IMR-90 (cell line): Measurements from ENCODE around the gene MAP3K13. TPM values are rescaled to one million over a fixed set of nuclear protein-coding genes. Genes with fewer than 3 reads are reported as not detected.
"Not testable (repeated sequence)": the region's sequence is repeated elsewhere in the genome, so short reads cannot be mapped to it uniquely, and the experiment has no call there.

Source experiments
- ATAC-seq: fragments of 200-7000 bp; cut with Tn5 transposase; 2 replicates; pipeline ENCODE4 v1.9.1; 2020; ENCODE audit warnings: low read depth, mild to moderate bottlenecking, moderate library complexity
- BruUV-seq: library from RNA; stranded (reverse); fragments of 400-500 nt; replicated peaks from 2 replicates; lab custom pipeline; 2021; lab: Mats Ljungman, UMichigan
- CTCF ChIA-PET: fragments of 300-600 bp; formaldehyde crosslinking; extraction: SDS; loops from one replicate; lab custom pipeline; 2021; ENCODE audit warnings: antibody characterized with exemption; lab: Yijun Ruan, JAX
- POLR2A ChIA-PET: fragments of 300-600 bp; sonication (Branson Sonifier 250); formaldehyde crosslinking; loops from one replicate; lab custom pipeline; 2022; ENCODE audit warnings: antibody characterized with exemption; ENCODE audit not compliant: unreplicated experiment; lab: Charles Lee
- DNase-seq: peaks from one replicate; pipeline ENCODE4 v3.0.0; 2013
- H2AFZ ChIP-seq: replicated peaks from 2 replicates; pipeline ENCODE3; 2013; ENCODE audit warnings: low read length, mild to moderate bottlenecking; ENCODE audit not compliant: poor library complexity
- H2AK5ac ChIP-seq: 2 replicates; pipeline ENCODE4 v1.6.1; 2013; ENCODE audit warnings: low read depth, low read length, inconsistent platforms
- H2AK9ac ChIP-seq: replicated peaks from 2 replicates; pipeline ENCODE3; 2013; ENCODE audit warnings: mild to moderate bottlenecking, low read depth, low read length, moderate library complexity; ENCODE audit not compliant: poor library complexity
- H2BK120ac ChIP-seq: 2 replicates; pipeline ENCODE4 v1.6.1; 2013; ENCODE audit warnings: low read depth, low read length, inconsistent platforms
- H2BK15ac ChIP-seq: 3 replicates; pipeline ENCODE4 v1.6.1; 2013; ENCODE audit warnings: low read depth, low read length, inconsistent platforms
- H2BK20ac ChIP-seq: 2 replicates; pipeline ENCODE4 v1.6.1; 2013; ENCODE audit warnings: low read depth, mild to moderate bottlenecking, inconsistent platforms, low read length, moderate library complexity
- H2BK5ac ChIP-seq: 2 replicates; pipeline ENCODE4 v1.6.1; 2013; ENCODE audit warnings: mild to moderate bottlenecking, low read depth, low read length, inconsistent platforms; ENCODE audit not compliant: poor library complexity, severe bottlenecking
- H3K14ac ChIP-seq: replicated peaks from 2 replicates; pipeline ENCODE4 v1.6.1; 2013; ENCODE audit warnings: low read depth, low read length, inconsistent platforms
- H3K18ac ChIP-seq: 2 replicates; pipeline ENCODE4 v1.6.1; 2013; ENCODE audit warnings: low read depth, low read length, control low read depth
- H3K23ac ChIP-seq: 2 replicates; pipeline ENCODE4 v1.6.1; 2013; ENCODE audit warnings: low read depth, low read length, inconsistent platforms
- H3K27ac ChIP-seq: 2 replicates; pipeline ENCODE4 v1.5.1; 2013; ENCODE audit warnings: mild to moderate bottlenecking, control low read depth, low read length; ENCODE audit not compliant: insufficient read depth
- H3K27me3 ChIP-seq: 2 replicates; pipeline ENCODE4 v1.6.1; 2013; ENCODE audit warnings: low read length; ENCODE audit not compliant: control insufficient read depth, insufficient read depth
- H3K36me3 ChIP-seq: 2 replicates; pipeline ENCODE4 v1.6.1; 2013; ENCODE audit warnings: low read length, mixed read lengths; ENCODE audit not compliant: control insufficient read depth, insufficient read depth
- H3K4ac ChIP-seq: 2 replicates; pipeline ENCODE4 v1.6.1; 2013; ENCODE audit warnings: low read depth, low read length, inconsistent platforms
- H3K4me1 ChIP-seq: 2 replicates; pipeline ENCODE4 v1.6.1; 2013; ENCODE audit warnings: low read length, mixed read lengths; ENCODE audit not compliant: control insufficient read depth, insufficient read depth
- H3K4me2 ChIP-seq: 2 replicates; pipeline ENCODE4 v1.6.1; 2013; ENCODE audit warnings: low read depth, mild to moderate bottlenecking, control low read depth, low read length, moderate library complexity
- H3K4me3 ChIP-seq: 2 replicates; pipeline ENCODE4 v1.5.1; 2013; ENCODE audit warnings: low read depth, mild to moderate bottlenecking, control low read depth, low read length, moderate library complexity; ENCODE audit not compliant: insufficient read depth
- H3K56ac ChIP-seq: 2 replicates; pipeline ENCODE4 v1.6.1; 2013; ENCODE audit warnings: low read length, inconsistent platforms; ENCODE audit not compliant: insufficient read depth; ENCODE audit errors: extremely low read depth
- H3K79me1 ChIP-seq, 2 experiments: 2 replicates each; pipeline ENCODE4 v1.6.1; 2013; ENCODE audit warnings: low read length in 2 of 2, inconsistent platforms in 1 of 2, low read depth in 1 of 2
- H3K9ac ChIP-seq: 2 replicates; pipeline ENCODE4 v1.6.1; 2013; ENCODE audit warnings: low read depth, low read length, control low read depth
- H3K9me1 ChIP-seq: 2 replicates; pipeline ENCODE4 v1.6.1; 2013; ENCODE audit warnings: low read length, inconsistent platforms; ENCODE audit not compliant: insufficient read depth
- H3K9me3 ChIP-seq: 2 replicates; pipeline ENCODE4 v1.6.1; 2013; ENCODE audit warnings: low read length; ENCODE audit not compliant: control insufficient read depth, insufficient read depth
- H4K20me1 ChIP-seq: 2 replicates; pipeline ENCODE4 v1.6.1; 2013; ENCODE audit warnings: low read length, inconsistent platforms; ENCODE audit not compliant: insufficient read depth
- H4K5ac ChIP-seq: 2 replicates; pipeline ENCODE4 v1.6.1; 2013; ENCODE audit warnings: mild to moderate bottlenecking, low read depth, low read length, control low read depth
- H4K8ac ChIP-seq, 2 experiments: 2 replicates each; pipeline ENCODE4 v1.6.1; 2013; ENCODE audit warnings: low read depth in 2 of 2, low read length in 2 of 2, control low read depth in 1 of 2, inconsistent platforms in 1 of 2
- H4K91ac ChIP-seq: 2 replicates; pipeline ENCODE4 v1.6.1; 2013; ENCODE audit warnings: low read depth, low read length, inconsistent platforms; ENCODE audit not compliant: insufficient read depth
- WGBS, 2 experiments: methylation state at CpG; one replicate each; pipeline versions ENCODE4 v1.1.5 to v1.1.7; 2013; ENCODE audit warnings: missing lambda C conversion rate in 2 of 2; ENCODE audit not compliant: insufficient read length in 1 of 2; ENCODE audit errors: extremely low coverage in 2 of 2; 5-methylcytosine and 5-hydroxymethylcytosine counted together
- dilution Hi-C: fragments of 300-500 bp; cut with HindIII; formaldehyde crosslinking; loops from one replicate; pipeline ENCODE4 v1.14.3; 2018; ENCODE audit warnings: low sequenced_read_pairs; ENCODE audit not compliant: unreplicated experiment
- in situ Hi-C: fragments of 300-500 bp; cut with MboI; formaldehyde crosslinking; loops from 3 replicates; pipeline ENCODE4 v1.14.3; 2019; ENCODE audit warnings: low sequenced_read_pairs, inconsistent platforms, mixed read lengths
- intact Hi-C: fragments of 100-400 bp; cut with micrococcal nuclease; formaldehyde crosslinking; loops from 2 replicates; pipeline ENCODE4 v1.10.0; 2022
- polyA plus RNA-seq, 3 experiments: library from polyadenylated mRNA; depleted of rRNA; stranded (reverse); fragments of >200 nt; gene quantifications; 2 replicates each; pipeline ENCODE4 v1.2.3, GENCODE V29; 2012; ENCODE audit warnings: low replicate concordance in 1 of 3
- total RNA-seq: library from RNA; depleted of rRNA; stranded (reverse); fragments of >200 nt; gene quantifications from 2 replicates; pipeline ENCODE4 v1.2.3, GENCODE V29; 2012

The MAP3K13 gene
- total and polyA plus RNA-seq, 2 of the 4 experiments (the other 2 are of a cell fraction), result 9.9 to 17.6 TPM

- H2BK15ac ChIP-seq, in situ Hi-C loops, H2AK9ac ChIP-seq, H3K9me1 ChIP-seq, H3K4me1 ChIP-seq, H4K5ac ChIP-seq, DNase-seq, H4K20me1 ChIP-seq, H2BK120ac ChIP-seq, H3K27me3 ChIP-seq, dilution Hi-C loops, H3K27ac ChIP-seq, H3K4me2 ChIP-seq, H3K4ac ChIP-seq, H3K23ac ChIP-seq, H3K9ac ChIP-seq, intact Hi-C loops, H4K91ac ChIP-seq, H3K4me3 ChIP-seq, H3K14ac ChIP-seq, H2AK5ac ChIP-seq, CTCF ChIA-PET, H3K56ac ChIP-seq, H4K8ac ChIP-seq, BruUV-seq, H3K9me3 ChIP-seq, ATAC-seq, H3K18ac ChIP-seq, H2BK20ac ChIP-seq, POLR2A ChIA-PET, H3K36me3 ChIP-seq, H3K79me1 ChIP-seq, H2AFZ ChIP-seq, H2BK5ac ChIP-seq: not testable (repeated sequence)
- 100% methylated on average over 1 of the region's 11 CpGs; no CpG with 5 or more reads in 1 of the 2 experiments for WGBS, 2 experiments
Measured at GRCh38 chr3:185418561-185418977, 55.6 kb downstream of the MAP3K13 start.
